Panc1 (cell line): ENCODE results near the gene NPB.

Source experiments
- POLR2AphosphoS5 ChIP-seq: IDR thresholded peaks from 2 replicates; pipeline ENCODE4 v1.6.1; 2012; ENCODE audit warnings: mild to moderate bottlenecking, low read depth, low read length, moderate library complexity
- SIN3A ChIP-seq: IDR thresholded peaks from 2 replicates; pipeline ENCODE4 v1.6.1; 2012; ENCODE audit warnings: low read depth, mild to moderate bottlenecking, low read length, moderate library complexity, borderline replicate concordance; ENCODE audit not compliant: insufficient read depth
- TCF7L2 ChIP-seq: IDR thresholded peaks from 2 replicates; pipeline ENCODE4 v1.6.1; 2011; ENCODE audit warnings: mild to moderate bottlenecking, low read depth, low read length, inconsistent platforms
- TF ChIP-seq, protein P1 (sequence below): fragments of 450-650 bp; IDR thresholded peaks from 2 replicates; pipeline ENCODE4 v1.5.1; 2017; ENCODE audit warnings: mild to moderate bottlenecking
- TF ChIP-seq, protein P2 (sequence below), 2 experiments: IDR thresholded peaks; 2 replicates each; pipeline ENCODE4 v1.6.1; 2011 to 2012; ENCODE audit warnings: low read depth in 2 of 2, control low read depth in 1 of 2, low read length in 1 of 2, mild to moderate bottlenecking in 1 of 2, moderate library complexity in 1 of 2; ENCODE audit not compliant: insufficient read depth in 1 of 2

- TF ChIP-seq, protein P1, sequence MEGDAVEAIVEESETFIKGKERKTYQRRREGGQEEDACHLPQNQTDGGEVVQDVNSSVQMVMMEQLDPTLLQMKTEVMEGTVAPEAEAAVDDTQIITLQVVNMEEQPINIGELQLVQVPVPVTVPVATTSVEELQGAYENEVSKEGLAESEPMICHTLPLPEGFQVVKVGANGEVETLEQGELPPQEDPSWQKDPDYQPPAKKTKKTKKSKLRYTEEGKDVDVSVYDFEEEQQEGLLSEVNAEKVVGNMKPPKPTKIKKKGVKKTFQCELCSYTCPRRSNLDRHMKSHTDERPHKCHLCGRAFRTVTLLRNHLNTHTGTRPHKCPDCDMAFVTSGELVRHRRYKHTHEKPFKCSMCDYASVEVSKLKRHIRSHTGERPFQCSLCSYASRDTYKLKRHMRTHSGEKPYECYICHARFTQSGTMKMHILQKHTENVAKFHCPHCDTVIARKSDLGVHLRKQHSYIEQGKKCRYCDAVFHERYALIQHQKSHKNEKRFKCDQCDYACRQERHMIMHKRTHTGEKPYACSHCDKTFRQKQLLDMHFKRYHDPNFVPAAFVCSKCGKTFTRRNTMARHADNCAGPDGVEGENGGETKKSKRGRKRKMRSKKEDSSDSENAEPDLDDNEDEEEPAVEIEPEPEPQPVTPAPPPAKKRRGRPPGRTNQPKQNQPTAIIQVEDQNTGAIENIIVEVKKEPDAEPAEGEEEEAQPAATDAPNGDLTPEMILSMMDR = no peak
- TF ChIP-seq POLR2AphosphoS5 (no peak), TCF7L2 (no peak), SIN3A (no peak)
- TF ChIP-seq, protein P2, sequence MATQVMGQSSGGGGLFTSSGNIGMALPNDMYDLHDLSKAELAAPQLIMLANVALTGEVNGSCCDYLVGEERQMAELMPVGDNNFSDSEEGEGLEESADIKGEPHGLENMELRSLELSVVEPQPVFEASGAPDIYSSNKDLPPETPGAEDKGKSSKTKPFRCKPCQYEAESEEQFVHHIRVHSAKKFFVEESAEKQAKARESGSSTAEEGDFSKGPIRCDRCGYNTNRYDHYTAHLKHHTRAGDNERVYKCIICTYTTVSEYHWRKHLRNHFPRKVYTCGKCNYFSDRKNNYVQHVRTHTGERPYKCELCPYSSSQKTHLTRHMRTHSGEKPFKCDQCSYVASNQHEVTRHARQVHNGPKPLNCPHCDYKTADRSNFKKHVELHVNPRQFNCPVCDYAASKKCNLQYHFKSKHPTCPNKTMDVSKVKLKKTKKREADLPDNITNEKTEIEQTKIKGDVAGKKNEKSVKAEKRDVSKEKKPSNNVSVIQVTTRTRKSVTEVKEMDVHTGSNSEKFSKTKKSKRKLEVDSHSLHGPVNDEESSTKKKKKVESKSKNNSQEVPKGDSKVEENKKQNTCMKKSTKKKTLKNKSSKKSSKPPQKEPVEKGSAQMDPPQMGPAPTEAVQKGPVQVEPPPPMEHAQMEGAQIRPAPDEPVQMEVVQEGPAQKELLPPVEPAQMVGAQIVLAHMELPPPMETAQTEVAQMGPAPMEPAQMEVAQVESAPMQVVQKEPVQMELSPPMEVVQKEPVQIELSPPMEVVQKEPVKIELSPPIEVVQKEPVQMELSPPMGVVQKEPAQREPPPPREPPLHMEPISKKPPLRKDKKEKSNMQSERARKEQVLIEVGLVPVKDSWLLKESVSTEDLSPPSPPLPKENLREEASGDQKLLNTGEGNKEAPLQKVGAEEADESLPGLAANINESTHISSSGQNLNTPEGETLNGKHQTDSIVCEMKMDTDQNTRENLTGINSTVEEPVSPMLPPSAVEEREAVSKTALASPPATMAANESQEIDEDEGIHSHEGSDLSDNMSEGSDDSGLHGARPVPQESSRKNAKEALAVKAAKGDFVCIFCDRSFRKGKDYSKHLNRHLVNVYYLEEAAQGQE (IDR thresholded peaks at IDR 0.05; ENCODE audit: insufficient read depth in 1 of 2, low read depth in 2 of 2, low read length in 1 of 2) = no peak
These were observed 12.2 kb downstream of the NPB start for GRCh38 chr17:81914103-81914850.
